IMR-90 (cell line): ENCODE results near the gene GSG1. TPM values are rescaled to one million over a fixed set of nuclear protein-coding genes. Genes with fewer than 3 reads are reported as not detected.
"Not testable (repeated sequence)": the region's sequence is repeated elsewhere in the genome, so short reads cannot be mapped to it uniquely, and the experiment has no call there.

Experiments used
- ATAC-seq: fragments of 200-7000 bp; cut with Tn5 transposase; 2 replicates; pipeline ENCODE4 v1.9.1; 2020; ENCODE audit warnings: low read depth, mild to moderate bottlenecking, moderate library complexity
- BruUV-seq: library from RNA; stranded (reverse); fragments of 400-500 nt; replicated peaks from 2 replicates; lab custom pipeline; 2021; lab: Mats Ljungman, UMichigan
- CTCF ChIA-PET: fragments of 300-600 bp; formaldehyde crosslinking; extraction: SDS; loops from one replicate; lab custom pipeline; 2021; ENCODE audit warnings: antibody characterized with exemption; lab: Yijun Ruan, JAX
- POLR2A ChIA-PET: fragments of 300-600 bp; sonication (Branson Sonifier 250); formaldehyde crosslinking; loops from one replicate; lab custom pipeline; 2022; ENCODE audit warnings: antibody characterized with exemption; ENCODE audit not compliant: unreplicated experiment; lab: Charles Lee
- DNase-seq: peaks from one replicate; pipeline ENCODE4 v3.0.0; 2013
- H2AFZ ChIP-seq: replicated peaks from 2 replicates; pipeline ENCODE3; 2013; ENCODE audit warnings: low read length, mild to moderate bottlenecking; ENCODE audit not compliant: poor library complexity
- H2AK5ac ChIP-seq: 2 replicates; pipeline ENCODE4 v1.6.1; 2013; ENCODE audit warnings: low read depth, low read length, inconsistent platforms
- H2AK9ac ChIP-seq: replicated peaks from 2 replicates; pipeline ENCODE3; 2013; ENCODE audit warnings: mild to moderate bottlenecking, low read depth, low read length, moderate library complexity; ENCODE audit not compliant: poor library complexity
- H2BK120ac ChIP-seq: 2 replicates; pipeline ENCODE4 v1.6.1; 2013; ENCODE audit warnings: low read depth, low read length, inconsistent platforms
- H2BK15ac ChIP-seq: 3 replicates; pipeline ENCODE4 v1.6.1; 2013; ENCODE audit warnings: low read depth, low read length, inconsistent platforms
- H2BK20ac ChIP-seq: 2 replicates; pipeline ENCODE4 v1.6.1; 2013; ENCODE audit warnings: low read depth, mild to moderate bottlenecking, inconsistent platforms, low read length, moderate library complexity
- H2BK5ac ChIP-seq: 2 replicates; pipeline ENCODE4 v1.6.1; 2013; ENCODE audit warnings: mild to moderate bottlenecking, low read depth, low read length, inconsistent platforms; ENCODE audit not compliant: poor library complexity, severe bottlenecking
- H3K14ac ChIP-seq: replicated peaks from 2 replicates; pipeline ENCODE4 v1.6.1; 2013; ENCODE audit warnings: low read depth, low read length, inconsistent platforms
- H3K18ac ChIP-seq: 2 replicates; pipeline ENCODE4 v1.6.1; 2013; ENCODE audit warnings: low read depth, low read length, control low read depth
- H3K23ac ChIP-seq: 2 replicates; pipeline ENCODE4 v1.6.1; 2013; ENCODE audit warnings: low read depth, low read length, inconsistent platforms
- H3K27ac ChIP-seq: 2 replicates; pipeline ENCODE4 v1.5.1; 2013; ENCODE audit warnings: mild to moderate bottlenecking, control low read depth, low read length; ENCODE audit not compliant: insufficient read depth
- H3K27me3 ChIP-seq: 2 replicates; pipeline ENCODE4 v1.6.1; 2013; ENCODE audit warnings: low read length; ENCODE audit not compliant: control insufficient read depth, insufficient read depth
- H3K36me3 ChIP-seq: 2 replicates; pipeline ENCODE4 v1.6.1; 2013; ENCODE audit warnings: low read length, mixed read lengths; ENCODE audit not compliant: control insufficient read depth, insufficient read depth
- H3K4ac ChIP-seq: 2 replicates; pipeline ENCODE4 v1.6.1; 2013; ENCODE audit warnings: low read depth, low read length, inconsistent platforms
- H3K4me1 ChIP-seq: 2 replicates; pipeline ENCODE4 v1.6.1; 2013; ENCODE audit warnings: low read length, mixed read lengths; ENCODE audit not compliant: control insufficient read depth, insufficient read depth
- H3K4me2 ChIP-seq: 2 replicates; pipeline ENCODE4 v1.6.1; 2013; ENCODE audit warnings: low read depth, mild to moderate bottlenecking, control low read depth, low read length, moderate library complexity
- H3K4me3 ChIP-seq: 2 replicates; pipeline ENCODE4 v1.5.1; 2013; ENCODE audit warnings: low read depth, mild to moderate bottlenecking, control low read depth, low read length, moderate library complexity; ENCODE audit not compliant: insufficient read depth
- H3K56ac ChIP-seq: 2 replicates; pipeline ENCODE4 v1.6.1; 2013; ENCODE audit warnings: low read length, inconsistent platforms; ENCODE audit not compliant: insufficient read depth; ENCODE audit errors: extremely low read depth
- H3K79me1 ChIP-seq, 2 experiments: 2 replicates each; pipeline ENCODE4 v1.6.1; 2013; ENCODE audit warnings: low read length in 2 of 2, inconsistent platforms in 1 of 2, low read depth in 1 of 2
- H3K9ac ChIP-seq: 2 replicates; pipeline ENCODE4 v1.6.1; 2013; ENCODE audit warnings: low read depth, low read length, control low read depth
- H3K9me1 ChIP-seq: 2 replicates; pipeline ENCODE4 v1.6.1; 2013; ENCODE audit warnings: low read length, inconsistent platforms; ENCODE audit not compliant: insufficient read depth
- H3K9me3 ChIP-seq: 2 replicates; pipeline ENCODE4 v1.6.1; 2013; ENCODE audit warnings: low read length; ENCODE audit not compliant: control insufficient read depth, insufficient read depth
- H4K20me1 ChIP-seq: 2 replicates; pipeline ENCODE4 v1.6.1; 2013; ENCODE audit warnings: low read length, inconsistent platforms; ENCODE audit not compliant: insufficient read depth
- H4K5ac ChIP-seq: 2 replicates; pipeline ENCODE4 v1.6.1; 2013; ENCODE audit warnings: mild to moderate bottlenecking, low read depth, low read length, control low read depth
- H4K8ac ChIP-seq, 2 experiments: 2 replicates each; pipeline ENCODE4 v1.6.1; 2013; ENCODE audit warnings: low read depth in 2 of 2, low read length in 2 of 2, control low read depth in 1 of 2, inconsistent platforms in 1 of 2
- H4K91ac ChIP-seq: 2 replicates; pipeline ENCODE4 v1.6.1; 2013; ENCODE audit warnings: low read depth, low read length, inconsistent platforms; ENCODE audit not compliant: insufficient read depth
- BHLHE40 ChIP-seq: fragments of 150-350 bp; IDR thresholded peaks from 2 replicates; pipeline ENCODE4 v1.6.1; 2016; ENCODE audit warnings: mild to moderate bottlenecking, low read depth, low read length
- CHD1 ChIP-seq: IDR thresholded peaks from 2 replicates; pipeline ENCODE4 v1.6.1; 2012; ENCODE audit warnings: low read depth, low read length, improper control_type of control experiment
- FOS ChIP-seq: fragments of 150-350 bp; IDR thresholded peaks from 2 replicates; pipeline ENCODE4 v1.6.1; 2016; ENCODE audit warnings: low read depth, low read length
- MAFK ChIP-seq: IDR thresholded peaks from 2 replicates; pipeline ENCODE4 v1.6.1; 2012; ENCODE audit warnings: low read depth, low read length, improper control_type of control experiment
- POLR2A ChIP-seq: IDR thresholded peaks from 2 replicates; pipeline ENCODE4 v1.6.1; 2012; ENCODE audit warnings: mild to moderate bottlenecking, low read depth, low read length
- RFX5 ChIP-seq: IDR thresholded peaks from 2 replicates; pipeline ENCODE4 v1.8.0; 2012; ENCODE audit warnings: low read depth, mild to moderate bottlenecking, low read length, moderate library complexity
- SMC3 ChIP-seq: fragments of 150-350 bp; IDR thresholded peaks from 2 replicates; pipeline ENCODE4 v1.6.1; 2016; ENCODE audit warnings: low read depth, mild to moderate bottlenecking, antibody characterized with exemption, low read length, moderate library complexity
- WGBS, 2 experiments: methylation state at CpG; one replicate each; pipeline versions ENCODE4 v1.1.5 to v1.1.7; 2013; ENCODE audit warnings: missing lambda C conversion rate in 2 of 2; ENCODE audit not compliant: insufficient read length in 1 of 2; ENCODE audit errors: extremely low coverage in 2 of 2; 5-methylcytosine and 5-hydroxymethylcytosine counted together
- dilution Hi-C: fragments of 300-500 bp; cut with HindIII; formaldehyde crosslinking; loops from one replicate; pipeline ENCODE4 v1.14.3; 2018; ENCODE audit warnings: low sequenced_read_pairs; ENCODE audit not compliant: unreplicated experiment
- in situ Hi-C: fragments of 300-500 bp; cut with MboI; formaldehyde crosslinking; loops from 3 replicates; pipeline ENCODE4 v1.14.3; 2019; ENCODE audit warnings: low sequenced_read_pairs, inconsistent platforms, mixed read lengths
- intact Hi-C: fragments of 100-400 bp; cut with micrococcal nuclease; formaldehyde crosslinking; loops from 2 replicates; pipeline ENCODE4 v1.10.0; 2022
- polyA plus RNA-seq, 3 experiments: library from polyadenylated mRNA; depleted of rRNA; stranded (reverse); fragments of >200 nt; gene quantifications; 2 replicates each; pipeline ENCODE4 v1.2.3, GENCODE V29; 2012; ENCODE audit warnings: low replicate concordance in 1 of 3
- total RNA-seq: library from RNA; depleted of rRNA; stranded (reverse); fragments of >200 nt; gene quantifications from 2 replicates; pipeline ENCODE4 v1.2.3, GENCODE V29; 2012

Gene GSG1
- total and polyA plus RNA-seq, 2 of the 4 experiments (the other 2 are of a cell fraction) = 1.8 to 2.9 TPM

GRCh38 chr12:13060581-13060980, 42.9 kb downstream of the GSG1 start:
- Histone ChIP-seq H3K36me3 (peaks cover 10% of the 10 kb centered on the region), H3K23ac (no peak overlapping the region), H3K9me3 (no peaks in the 10 kb centered on the region), H2BK5ac (no peak overlapping the region), H3K27me3 (no peaks in the 10 kb centered on the region), H3K4me1 (no peaks in the 10 kb centered on the region), H3K79me1 (no peaks in the 10 kb centered on the region), H2BK15ac (no peak overlapping the region), H3K9me1 (peaks cover 5% of the 10 kb centered on the region; the same call in 1 of the 2 replicates), H3K4ac (no peak overlapping the region), H3K18ac (no peak overlapping the region), H3K9ac (no peak overlapping the region), H4K5ac (no peak overlapping the region), H4K8ac (no peak overlapping the region), H4K91ac (no peak overlapping the region), H2AK9ac (no peak overlapping the region), H3K14ac (no peak overlapping the region), H3K4me2 (no peak overlapping the region), H2AK5ac (no peak overlapping the region), H4K20me1 (no peaks in the 10 kb centered on the region), H2BK20ac (no peak overlapping the region), H3K4me3 (no peak overlapping the region), H3K27ac (no peak overlapping the region), H3K56ac (no peak overlapping the region), H2AFZ (no peak overlapping the region), H2BK120ac (no peak overlapping the region)
- no TSS peak for BruUV-seq
- no CpG with 5 or more reads among the region's 2 CpGs for WGBS, 2 experiments
- intact Hi-C loops (no loop called here), dilution Hi-C loops (no loop called here), in situ Hi-C loops (no loop called here)
- ATAC-seq (no peak), DNase-seq (no peak)
- ChIA-PET POLR2A (no interaction called here), CTCF (interaction anchor here (1.6 kb wide), 1 partner anchor 195 kb away, joined by 4 read pairs; no protein-coding TSS in a partner anchor)
- TF ChIP-seq BHLHE40 = no peak
- no peak for TF ChIP-seq MAFK
- no peak for TF ChIP-seq FOS
- TF ChIP-seq CHD1 = no peak
- no peak for TF ChIP-seq RFX5
- TF ChIP-seq POLR2A = no peak
- no peak for TF ChIP-seq SMC3

DNA sequence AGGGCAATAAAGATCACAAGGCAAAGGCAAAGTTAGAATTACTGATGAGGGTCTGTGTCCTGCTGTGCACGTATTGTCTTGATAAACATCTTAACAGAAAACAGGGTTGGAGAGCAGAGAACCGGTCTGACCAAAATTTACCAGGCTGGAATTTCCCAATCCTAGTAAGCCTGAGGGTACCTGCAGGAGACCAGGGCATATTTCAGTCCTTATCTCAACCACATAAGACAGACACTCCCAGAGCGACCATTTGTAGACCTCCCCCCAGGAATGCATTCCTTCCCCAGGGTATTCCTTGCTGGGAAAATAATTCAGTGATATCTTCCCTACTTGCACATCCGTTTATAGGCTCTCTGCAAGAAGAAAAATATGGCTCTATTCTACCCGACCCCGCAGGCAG, 49.9 kb downstream of the GSG1 start:
- H3K18ac ChIP-seq, H3K14ac ChIP-seq, H4K8ac ChIP-seq, H3K27me3 ChIP-seq, H4K20me1 ChIP-seq, H4K5ac ChIP-seq, H3K56ac ChIP-seq, intact Hi-C loops, H4K91ac ChIP-seq, H3K27ac ChIP-seq, H2AK5ac ChIP-seq, H3K9me3 ChIP-seq, H3K36me3 ChIP-seq, H3K23ac ChIP-seq, H2BK120ac ChIP-seq, POLR2A ChIA-PET, DNase-seq, H3K4me1 ChIP-seq, H3K4me2 ChIP-seq, H3K9ac ChIP-seq, H3K4me3 ChIP-seq, BruUV-seq, H3K79me1 ChIP-seq, H3K9me1 ChIP-seq, in situ Hi-C loops, CTCF ChIA-PET, H2BK20ac ChIP-seq, H2BK15ac ChIP-seq, H2AFZ ChIP-seq, H2AK9ac ChIP-seq, dilution Hi-C loops, H2BK5ac ChIP-seq, H3K4ac ChIP-seq, ATAC-seq: not testable (repeated sequence)
- 80% methylated on average over 1 of the region's 6 CpGs; no CpG with 5 or more reads in 1 of the 2 experiments for WGBS, 2 experiments
